Heart right ventricle (tissue), 16 donors: ENCODE results near the gene ATP6V0C. TPM values are rescaled to one million over a fixed set of nuclear protein-coding genes. Genes with fewer than 3 reads are reported as not detected.

ENCODE experiments used
- ATAC-seq, 8 donors: fragments of 200-7000 bp; cut with Tn5 transposase; one replicate each; pipeline ENCODE4 v1.9.1; 2020; ENCODE audit warnings: mild to moderate bottlenecking in 8 of 8, moderate library complexity in 8 of 8, moderate number of reproducible peaks in 1 of 8
- DNase-seq, 2 donors: peaks; one replicate each; pipeline ENCODE4 v3.0.0-alpha.2; 2020
- H3K27ac ChIP-seq, 10 donors: fragments of 200-600 bp; sonication (generic) in 2 of 10; one replicate each; pipeline versions ENCODE4 v1.5.0 to v1.8.0; 2020 to 2022; ENCODE audit warnings: mild to moderate bottlenecking in 3 of 10
- H3K27me3 ChIP-seq, 7 donors: fragments of 200-600 bp; one replicate each; pipeline ENCODE4 v1.8.0; 2021 to 2022; ENCODE audit warnings: mild to moderate bottlenecking in 2 of 7
- H3K36me3 ChIP-seq, 9 donors: fragments of 200-600 bp; sonication (generic) in 1 of 9; one replicate each; pipeline versions ENCODE4 v1.5.0 to v1.8.0; 2020 to 2022; ENCODE audit warnings: mild to moderate bottlenecking in 2 of 9
- H3K4me1 ChIP-seq, 9 donors: fragments of 200-600 bp; sonication (generic) in 1 of 9; one replicate each; pipeline versions ENCODE4 v1.5.0 to v1.8.0; 2020 to 2022; ENCODE audit warnings: mild to moderate bottlenecking in 4 of 9
- H3K4me3 ChIP-seq, 10 donors: fragments of 200-600 bp; sonication (generic) in 2 of 10; one replicate each; pipeline versions ENCODE4 v1.5.0 to v1.8.0; 2020 to 2022; ENCODE audit warnings: mild to moderate bottlenecking in 7 of 10, moderate library complexity in 2 of 10
- H3K9me3 ChIP-seq, 11 donors: fragments of 200-600 bp in 10 of 11; sonication (generic) in 2 of 11; one replicate each; pipeline versions ENCODE4 v1.5.0 to v1.8.0; 2013 to 2022; ENCODE audit warnings: mild to moderate bottlenecking in 2 of 11, control low read depth in 1 of 11, moderate library complexity in 1 of 11
- CTCF ChIP-seq, 9 donors: fragments of 200-600 bp; sonication (generic) in 2 of 9; IDR thresholded peaks; one replicate each; pipeline versions ENCODE4 v1.5.0 to v1.8.0; 2021 to 2022; ENCODE audit warnings: antibody characterized with exemption in 9 of 9, mild to moderate bottlenecking in 5 of 9, moderate library complexity in 1 of 9
- WGBS, 2 donors: extraction: QIAGEN DNeasy Blood & Tissue Kit; methylation state at CpG; one replicate each; pipeline ENCODE4 v1.1.7; 2013; ENCODE audit warnings: inconsistent platforms in 1 of 2; 5-methylcytosine and 5-hydroxymethylcytosine counted together
- intact Hi-C, 10 donors: fragments of 100-400 bp; cut with DNase I; formaldehyde crosslinking; loops; one replicate each; pipeline versions ENCODE4 v1.11.1 to v1.14.2; 2022
- polyA plus RNA-seq, 2 donors: library from polyadenylated mRNA; stranded (reverse); fragments of 200-250 nt; gene quantifications; one replicate each; pipeline ENCODE4 v1.2.3, GENCODE V29; 2013
- total RNA-seq, 10 donors: library from RNA; stranded (reverse); fragmentation: NEBNext Ultra II Directional in 3 of 10; extraction: Animal tissue kit (Norgen Biotek cat#: 25700) in 3 of 10; gene quantifications; one replicate each; pipeline versions ENCODE4 v1.2.1 to v1.2.4, GENCODE V29; 2021 to 2023
- donor health status: Arrhythmogenic right ventricular cardiomyopathy.
- donor health status: ischemic (EF 13 %, LVEDD 7.1; RV severe dilation, severe dysfunction).
- donor health status: healthy with polysubstance abuse.
- donor health status: DM: no; HTN: yes; CAD: no.
- donor health status: DM: no; HTN: no; CAD: no.
- donor health status: ischemic (EF 25% LVEDD 6.9; RV normal size, moderate dysfunction).
- donor health status: ischemic (EF 25% LVEDD 5.7; RV mildly dilated, moderate dysfunction).
- donor health status: healthy.
- donor health status: DM: yes; HTN: yes; CAD: no.
- donor health status: Ischemic cardiomyopathy.
- donor health status: ischemic (EF 35%, LVEDD 5.7; RV mildly dilated, moderate dysfunction).
- donor health status: nonischemic (EF 11% LVEDD 7.7; RV severe dilation, severe dysfunction).
- donor health status: DM: yes; HTN: yes; CAD: no.
- donor health status: PGD.
- donor health status: ischemic (EF 29% LVEDD 5.4; RV normal size, mild dysfunction).
- donor health status: nonischemic (EF 23%, LVEDD 6.1; RV moderate dilation, normal function).

ATP6V0C gene
- total and polyA plus RNA-seq, 12 donors: 58.5 to 243 (median 130) TPM

- Histone ChIP-seq H3K9me3 (no peaks in the 10 kb centered on the region), H3K36me3 (peaks cover 0 to 4% (median 0%) of the 10 kb centered on the region in 9 donors), H3K27ac (peak overlapping the region in 8 of 10 donors; percentile 26 to 92 (median 50)), H3K4me1 (peaks cover 22 to 40% (median 37%) of the 10 kb centered on the region in 9 donors), H3K4me3 (peak overlapping the region; percentile 64 to 89 (median 72)), H3K27me3 (peaks cover 11 to 30% (median 29%) of the 10 kb centered on the region in 7 donors)
- ATAC-seq (peak in 2 of 8 donors; percentile 2 to 3), DNase-seq (no peak)
- intact Hi-C loops: loop anchor here in 1 of 10 donors (2.0 kb wide), 1 partner anchor 21 kb away; no protein-coding TSS in a partner anchor
- WGBS, 2 donors: 17% methylated on average over 55 of the region's 55 CpGs
- no peak for TF ChIP-seq CTCF (IDR thresholded peaks at IDR 0.05)
These were observed 38.1 kb upstream of the ATP6V0C start for GRCh38 chr16:2475413-2476344.

GRCh38 chr16:2476345-2476720 is 37.4 kb upstream of the ATP6V0C start:
- intact Hi-C loops: no loop called here
- no peak for ATAC-seq
- Histone ChIP-seq H3K36me3 (peaks cover 0 to 4% (median 0%) of the 10 kb centered on the region in 9 donors), H3K27ac (no peak overlapping the region), H3K4me3 (no peak overlapping the region), H3K27me3 (peaks cover 10 to 23% (median 23%) of the 10 kb centered on the region in 7 donors), H3K4me1 (peaks cover 17 to 35% (median 31%) of the 10 kb centered on the region in 9 donors), H3K9me3 (no peaks in the 10 kb centered on the region)
- no peak for DNase-seq
- TF ChIP-seq CTCF (IDR thresholded peaks at IDR 0.05): no peak
- 93 to 95% methylated on average over 9 of the region's 9 CpGs for WGBS, 2 donors

GRCh38 chr16:2476741-2477140 is 37.0 kb upstream of the ATP6V0C start:
- TF ChIP-seq CTCF (IDR thresholded peaks at IDR 0.05): no peak
- ATAC-seq: no peak
- H3K9me3 ChIP-seq: no peaks in the 10 kb centered on the region

GRCh38 chr16:2477327-2477726 is 36.4 kb upstream of the ATP6V0C start:
- H3K4me3 ChIP-seq: no peak overlapping the region
- 97 to 99% methylated on average over 3 of the region's 3 CpGs for WGBS, 2 donors
- TF ChIP-seq CTCF (IDR thresholded peaks at IDR 0.05): no peak

More at GRCh38 chr16:2476741-2477140, 37.0 kb upstream of the ATP6V0C start:
- DNase-seq: no peak
- Histone ChIP-seq H3K4me1 (peaks cover 12 to 32% (median 27%) of the 10 kb centered on the region in 9 donors), H3K27me3 (peaks cover 7 to 19% (median 19%) of the 10 kb centered on the region in 7 donors), H3K27ac (no peak overlapping the region), H3K4me3 (no peak overlapping the region), H3K36me3 (peaks cover 0 to 4% (median 0%) of the 10 kb centered on the region in 9 donors)
- 90 to 93% methylated on average over 3 of the region's 3 CpGs for WGBS, 2 donors
- intact Hi-C loops: no loop called here

More at GRCh38 chr16:2477327-2477726, 36.4 kb upstream of the ATP6V0C start:
- ATAC-seq (no peak), DNase-seq (no peak)
- Histone ChIP-seq H3K27me3 (peaks cover 5 to 13% (median 13%) of the 10 kb centered on the region in 7 donors), H3K4me1 (peaks cover 8 to 29% (median 25%) of the 10 kb centered on the region in 9 donors), H3K9me3 (no peaks in the 10 kb centered on the region), H3K36me3 (peaks cover 0 to 4% (median 0%) of the 10 kb centered on the region in 9 donors), H3K27ac (no peak overlapping the region)
- intact Hi-C loops: no loop called here
